HG02678 (cell line): ENCODE results near the gene ADGRA1.

ENCODE experiments used
- ATAC-seq: cut with Tn5 transposase; IDR thresholded peaks from one replicate; pipeline ENCODE4 v1.9.1; 2021; ENCODE audit warnings: mild to moderate bottlenecking, moderate library complexity; ENCODE audit not compliant: unreplicated experiment

ADGRA1 gene

DNA sequence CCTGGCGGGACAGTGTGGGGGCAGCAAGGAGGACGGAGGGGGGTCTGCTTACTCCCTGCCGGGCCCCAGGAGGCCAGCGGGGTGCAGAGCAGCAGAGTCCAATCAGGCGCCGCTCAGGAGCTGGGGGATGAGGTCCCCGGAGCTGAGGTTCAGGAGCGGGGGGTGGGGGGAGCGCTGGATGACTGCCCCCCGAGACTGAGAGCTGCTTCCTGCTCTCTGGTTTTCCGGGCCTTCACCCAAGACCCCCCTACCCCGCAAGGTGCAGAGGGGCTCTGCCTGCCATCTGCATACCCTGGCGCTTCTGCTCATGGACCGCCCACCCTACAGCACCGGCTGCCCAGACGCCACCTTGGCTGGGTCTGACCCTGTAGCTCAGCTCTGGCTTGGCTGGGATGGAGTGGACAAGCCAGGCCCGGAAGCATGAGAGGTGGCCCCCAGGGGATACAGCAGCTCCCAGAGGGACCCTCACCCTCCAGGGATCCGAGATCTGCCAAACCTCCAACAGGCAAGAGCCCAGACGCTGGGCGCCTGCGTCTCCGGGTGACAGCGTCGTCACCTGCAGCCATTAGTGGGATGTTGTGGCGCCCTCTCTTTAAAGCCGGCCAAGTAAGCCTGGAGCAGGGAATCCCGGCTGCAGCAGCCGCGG lies 73.2 kb downstream of the ADGRA1 start:
- no peak for ATAC-seq

DNA sequence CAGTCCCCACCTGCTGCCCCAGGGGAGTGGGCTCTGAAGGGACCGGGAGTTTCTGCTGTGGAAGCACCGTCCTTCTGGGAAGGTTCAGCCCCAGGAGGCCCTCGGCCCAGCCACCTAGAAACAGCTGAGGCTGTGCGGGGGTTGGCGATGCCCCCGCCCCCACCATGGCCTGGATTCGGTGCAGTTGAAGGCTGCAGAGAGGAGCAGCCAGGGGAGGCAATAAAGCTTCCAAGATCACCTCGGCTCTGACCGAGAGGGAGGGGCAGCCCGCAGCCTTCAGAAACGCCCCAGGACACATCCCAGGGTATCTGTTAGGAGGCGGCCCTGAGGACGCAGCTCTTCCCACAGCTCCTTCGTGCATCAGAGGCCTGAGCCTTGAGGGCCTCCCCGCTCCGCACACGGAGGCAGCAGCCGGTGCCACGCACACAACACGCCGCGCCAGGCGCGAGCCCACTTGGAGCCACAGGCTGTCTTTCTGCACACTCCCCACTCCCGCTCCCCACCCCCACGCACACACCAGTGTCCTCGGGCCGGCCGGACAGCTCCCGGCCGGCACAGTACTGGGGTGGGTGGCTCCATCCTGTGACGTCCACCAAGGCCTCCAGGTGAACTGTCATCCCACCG lies 73.9 kb downstream of the ADGRA1 start:
- ATAC-seq, result no peak

GRCh38 chr10:133162178-133162909 lies 74.6 kb downstream of the ADGRA1 start:
- ATAC-seq, result no peak

- ATAC-seq, result no peak
Measured at GRCh38 chr10:133162910-133163856, 75.5 kb downstream of the ADGRA1 start.

- ATAC-seq, result no peak
Measured at GRCh38 chr10:133163889-133164815, 76.4 kb downstream of the ADGRA1 start.

DNA sequence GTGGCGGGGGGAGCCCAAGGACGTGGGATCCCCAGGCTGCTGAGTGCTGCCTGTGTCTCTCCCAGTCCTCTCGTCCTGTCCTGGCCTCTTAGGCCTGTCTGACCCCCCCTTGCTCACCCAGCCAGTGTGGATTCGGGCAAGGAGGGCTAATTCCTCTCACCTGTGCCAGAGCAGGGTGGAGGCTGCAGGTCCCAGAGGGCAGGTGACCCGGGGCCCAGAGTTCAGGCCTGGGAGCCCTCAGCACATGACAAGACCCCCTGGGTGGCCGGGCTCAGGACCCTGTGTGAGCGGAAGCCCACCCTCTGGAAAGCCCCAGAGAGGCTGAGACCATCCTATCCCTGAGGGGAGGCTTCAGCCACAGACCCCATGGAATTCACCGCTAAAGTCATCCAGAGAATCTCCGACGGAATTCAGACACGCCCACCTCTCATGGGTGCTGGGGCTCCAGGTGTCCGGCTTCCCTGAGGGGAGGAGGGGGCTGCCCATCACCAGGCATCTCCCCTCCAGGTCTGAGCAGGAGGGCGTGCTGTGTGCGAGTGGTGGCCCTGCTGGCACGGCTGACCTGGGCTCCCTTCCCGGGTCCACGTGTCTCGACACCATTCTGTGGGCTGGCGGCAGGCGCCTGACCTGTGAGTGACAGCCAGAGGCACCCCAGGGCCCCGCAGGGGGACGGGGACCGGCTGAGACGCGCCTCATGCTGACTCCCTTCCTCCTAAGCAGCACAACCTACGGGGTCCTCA lies 77.3 kb downstream of the ADGRA1 start:
- ATAC-seq, result no peak

- no peak for ATAC-seq
Measured at GRCh38 chr10:133165556-133166503, 78.1 kb downstream of the ADGRA1 start.

DNA sequence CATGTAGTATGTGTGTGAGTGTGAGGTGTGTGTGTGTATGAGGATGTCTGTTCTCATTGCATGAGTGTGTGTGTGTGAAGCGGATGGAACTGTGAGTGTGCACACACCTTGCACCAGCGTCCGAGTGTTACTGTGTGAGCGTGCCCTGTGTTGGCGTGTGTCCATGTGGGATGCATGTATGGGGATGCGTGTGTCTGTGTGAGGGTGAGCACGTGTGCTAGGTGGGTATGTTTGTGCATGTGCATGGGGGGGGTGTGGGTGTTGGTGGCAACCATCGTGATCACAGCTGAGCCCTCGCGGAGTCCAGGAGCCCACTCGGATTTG lies 78.7 kb downstream of the ADGRA1 start:
- ATAC-seq, result no peak

DNA sequence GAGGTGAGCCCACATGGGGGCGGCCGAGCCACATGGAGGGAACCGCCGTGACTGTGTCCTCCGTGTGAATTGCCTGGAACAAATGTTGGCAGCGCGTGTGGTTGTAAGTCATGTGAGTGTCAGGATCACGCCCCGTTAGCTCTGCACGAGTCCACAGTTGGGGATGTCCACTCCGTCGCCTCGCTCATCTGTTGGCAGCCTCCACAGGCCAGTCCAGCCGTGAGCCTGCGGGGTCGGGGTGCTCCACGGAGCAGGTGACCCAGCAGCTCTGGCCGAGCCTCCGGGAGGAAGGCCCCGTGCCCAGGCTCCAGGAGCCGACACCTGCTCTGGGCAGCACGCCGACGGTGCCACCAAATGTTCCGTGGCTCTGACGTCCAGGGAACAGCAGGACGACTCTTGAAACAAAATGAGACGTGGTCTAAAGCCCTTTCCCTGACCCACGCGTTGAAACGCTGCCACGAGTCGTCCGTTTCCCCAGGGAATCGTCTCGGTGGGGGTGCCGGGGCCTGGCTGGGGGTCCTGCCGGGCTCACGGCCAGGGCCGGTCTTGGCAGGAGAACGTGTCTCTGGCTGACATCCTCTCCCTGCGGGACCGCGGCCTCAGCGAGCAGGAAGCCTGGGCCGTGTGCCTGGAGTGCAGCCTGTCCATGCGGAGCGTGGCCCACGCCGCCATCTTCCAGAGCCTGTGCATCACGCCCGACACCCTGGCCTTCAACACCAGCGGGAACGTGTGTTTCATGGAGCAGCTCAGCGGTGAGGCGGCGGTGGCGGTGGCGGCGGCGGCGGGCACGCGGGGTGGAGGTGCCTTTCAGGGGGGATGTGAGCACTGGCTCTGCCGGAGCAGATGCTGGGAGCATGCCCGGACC lies 79.3 kb downstream of the ADGRA1 start:
- no peak for ATAC-seq

GRCh38 chr10:133167693-133168616 lies 80.2 kb downstream of the ADGRA1 start:
- ATAC-seq, result no peak

DNA sequence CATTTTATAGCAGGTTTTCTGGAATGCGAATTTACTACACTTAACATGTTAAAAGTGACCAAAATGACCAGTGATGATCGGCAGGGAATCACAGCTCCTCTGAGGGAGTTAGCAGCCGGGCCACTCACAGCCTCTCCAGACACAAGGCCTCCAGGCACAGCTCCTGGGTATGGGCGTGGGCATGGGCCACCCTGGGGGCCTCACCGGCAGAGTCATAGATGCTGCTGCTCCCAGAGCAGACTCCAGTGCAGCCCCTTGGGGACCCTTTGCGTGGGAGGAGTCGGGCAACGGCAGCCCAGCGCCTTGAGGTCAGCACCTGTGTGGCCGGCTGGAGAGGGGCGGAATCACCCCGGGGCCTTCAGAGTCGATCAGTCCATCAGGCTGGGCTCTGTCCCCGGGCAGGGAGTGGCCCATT lies 80.9 kb downstream of the ADGRA1 start:
- ATAC-seq, result no peak

- no peak for ATAC-seq
Measured at GRCh38 chr10:133169173-133169947, 81.6 kb downstream of the ADGRA1 start.

GRCh38 chr10:133170092-133170491 lies 82.4 kb downstream of the ADGRA1 start:
- no peak for ATAC-seq

GRCh38 chr10:133173860-133174640 lies 86.3 kb downstream of the ADGRA1 start:
- ATAC-seq, result no peak
